ENCODE data around the gene ERBB4. TPM values are rescaled to one million over a fixed set of nuclear protein-coding genes. Genes with fewer than 3 reads are reported as not detected.

The ERBB4 gene
- total RNA-seq, 4 donors from 2014 or later: 0.16 to 12.7 (median 0.27) TPM; not detected in 1

GRCh38 chr2:211946960-211947359 is 591.6 kb downstream of the ERBB4 start:
- 0% methylated on average over 1 of the region's 1 CpG for WGBS, 2 donors (ENCODE audit: low coverage in 1 of 2)
- intact Hi-C loops (cut with DNase I; ENCODE audit: low total_unique reads): no loop called here
- TF ChIP-seq EP300 (IDR thresholded peaks at IDR 0.05; ENCODE audit: low read depth): no peak
- TF ChIP-seq POLR2AphosphoS5 (IDR thresholded peaks at IDR 0.05): no peak
- TF ChIP-seq, protein P1, sequence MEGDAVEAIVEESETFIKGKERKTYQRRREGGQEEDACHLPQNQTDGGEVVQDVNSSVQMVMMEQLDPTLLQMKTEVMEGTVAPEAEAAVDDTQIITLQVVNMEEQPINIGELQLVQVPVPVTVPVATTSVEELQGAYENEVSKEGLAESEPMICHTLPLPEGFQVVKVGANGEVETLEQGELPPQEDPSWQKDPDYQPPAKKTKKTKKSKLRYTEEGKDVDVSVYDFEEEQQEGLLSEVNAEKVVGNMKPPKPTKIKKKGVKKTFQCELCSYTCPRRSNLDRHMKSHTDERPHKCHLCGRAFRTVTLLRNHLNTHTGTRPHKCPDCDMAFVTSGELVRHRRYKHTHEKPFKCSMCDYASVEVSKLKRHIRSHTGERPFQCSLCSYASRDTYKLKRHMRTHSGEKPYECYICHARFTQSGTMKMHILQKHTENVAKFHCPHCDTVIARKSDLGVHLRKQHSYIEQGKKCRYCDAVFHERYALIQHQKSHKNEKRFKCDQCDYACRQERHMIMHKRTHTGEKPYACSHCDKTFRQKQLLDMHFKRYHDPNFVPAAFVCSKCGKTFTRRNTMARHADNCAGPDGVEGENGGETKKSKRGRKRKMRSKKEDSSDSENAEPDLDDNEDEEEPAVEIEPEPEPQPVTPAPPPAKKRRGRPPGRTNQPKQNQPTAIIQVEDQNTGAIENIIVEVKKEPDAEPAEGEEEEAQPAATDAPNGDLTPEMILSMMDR (IDR thresholded peaks at IDR 0.05): no peak
- TF ChIP-seq POLR2A (IDR thresholded peaks at IDR 0.05): no peak
- Histone ChIP-seq H3K4me3 (no peak overlapping the region), H3K36me3 (no peaks in the 10 kb centered on the region), H3K27me3 (no peaks in the 10 kb centered on the region), H3K4me1 (no peaks in the 10 kb centered on the region), H3K27ac (no peak overlapping the region), H3K9me3 (no peaks in the 10 kb centered on the region)
- DNase-seq: no peak
- in situ Hi-C loops (cut with MboI; ENCODE audit: low pct_ligation_motif_present in 1 of 4, low pct_unique_long_range_greater_than_20kb in 1 of 4, low sequenced_read_pairs in 3 of 4): no loop called here

DNA sequence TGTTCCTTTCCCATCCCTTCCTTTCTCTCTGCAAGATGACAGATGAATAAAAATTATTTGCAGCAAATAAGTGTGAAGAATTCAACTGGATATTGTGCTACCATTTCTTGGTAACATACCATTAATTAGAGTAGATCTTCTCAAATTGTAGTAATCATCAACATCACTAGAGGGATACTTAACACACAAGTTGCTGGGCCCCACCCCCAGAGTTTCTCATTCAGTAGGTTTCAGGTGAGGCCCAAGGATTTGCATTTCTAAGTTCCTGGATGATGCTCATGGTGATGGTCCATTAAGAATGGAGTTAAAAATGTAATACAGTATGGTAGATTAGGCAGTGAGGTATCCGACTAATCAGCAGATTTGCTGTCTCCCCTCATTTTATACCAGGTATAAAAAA is 594.0 kb downstream of the ERBB4 start:
- Histone ChIP-seq H3K4me3 (no peak overlapping the region), H3K9me3 (no peaks in the 10 kb centered on the region), H3K27me3 (no peaks in the 10 kb centered on the region), H3K27ac (no peak overlapping the region), H3K36me3 (no peaks in the 10 kb centered on the region), H3K4me1 (no peaks in the 10 kb centered on the region)
- 91 to 93% methylated on average over 1 of the region's 1 CpG for WGBS, 2 donors (ENCODE audit: low coverage in 1 of 2)
- DNase-seq: no peak
- intact Hi-C loops (cut with DNase I; ENCODE audit: low total_unique reads) (no loop called here), in situ Hi-C loops (cut with MboI; ENCODE audit: low pct_ligation_motif_present in 1 of 4, low pct_unique_long_range_greater_than_20kb in 1 of 4, low sequenced_read_pairs in 3 of 4) (no loop called here)
- TF ChIP-seq, protein P1 (IDR thresholded peaks at IDR 0.05): no peak
- no peak for TF ChIP-seq POLR2A (IDR thresholded peaks at IDR 0.05)

GRCh38 chr2:211942153-211942552 is 596.4 kb downstream of the ERBB4 start:
- in situ Hi-C loops (cut with MboI; ENCODE audit: low pct_ligation_motif_present in 1 of 4, low pct_unique_long_range_greater_than_20kb in 1 of 4, low sequenced_read_pairs in 3 of 4): no loop called here
- DNase-seq: no peak
- H3K9me3 ChIP-seq: no peaks in the 10 kb centered on the region
- TF ChIP-seq POLR2A (IDR thresholded peaks at IDR 0.05) (no peak), POLR2AphosphoS5 (IDR thresholded peaks at IDR 0.05) (no peak), EP300 (IDR thresholded peaks at IDR 0.05; ENCODE audit: low read depth) (no peak)
- TF ChIP-seq, protein P1 (IDR thresholded peaks at IDR 0.05): no peak
- H3K36me3 ChIP-seq: no peaks in the 10 kb centered on the region
- WGBS, 2 donors (ENCODE audit: low coverage in 1 of 2): 73 to 75% methylated on average over 2 of the region's 2 CpGs
- intact Hi-C loops (cut with DNase I; ENCODE audit: low total_unique reads): no loop called here
- H3K4me1 ChIP-seq: no peaks in the 10 kb centered on the region
- no peak overlapping the region for H3K27ac ChIP-seq
- H3K4me3 ChIP-seq: no peak overlapping the region
- no peaks in the 10 kb centered on the region for H3K27me3 ChIP-seq

DNA sequence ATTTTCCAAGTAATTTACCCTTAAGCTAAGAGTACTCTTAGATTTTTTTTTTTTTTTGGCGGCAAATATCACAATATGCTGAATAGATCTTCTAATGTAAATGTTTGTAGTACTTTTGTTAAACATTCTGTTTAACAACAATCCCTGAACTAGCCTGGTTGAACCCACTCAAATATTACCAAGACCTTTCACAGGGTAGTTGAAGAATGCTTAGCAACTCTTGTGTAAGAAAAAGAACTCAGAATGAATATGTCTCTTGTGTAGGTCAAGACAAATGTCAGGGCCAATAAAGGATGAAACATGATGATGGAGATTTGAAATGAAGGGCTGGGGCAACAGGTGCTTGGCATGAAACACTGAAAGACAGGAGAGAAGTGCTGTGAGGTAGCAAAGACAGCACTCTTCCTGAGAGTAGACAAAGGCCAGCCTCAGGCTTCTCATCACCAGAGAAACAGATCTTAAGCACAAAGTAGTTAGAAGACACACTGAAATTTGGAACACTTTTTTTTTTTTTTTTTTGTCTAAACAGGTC is 597.3 kb downstream of the ERBB4 start:
- Histone ChIP-seq H3K4me1 (no peaks in the 10 kb centered on the region), H3K27me3 (no peaks in the 10 kb centered on the region), H3K4me3 (no peak overlapping the region), H3K9me3 (no peaks in the 10 kb centered on the region), H3K36me3 (no peaks in the 10 kb centered on the region), H3K27ac (no peak overlapping the region)
- in situ Hi-C loops (cut with MboI; ENCODE audit: low pct_ligation_motif_present in 1 of 4, low pct_unique_long_range_greater_than_20kb in 1 of 4, low sequenced_read_pairs in 3 of 4): no loop called here
- DNase-seq: no peak
- TF ChIP-seq EP300 (IDR thresholded peaks at IDR 0.05; ENCODE audit: low read depth) (no peak), POLR2A (IDR thresholded peaks at IDR 0.05) (no peak), POLR2AphosphoS5 (IDR thresholded peaks at IDR 0.05) (no peak)
- TF ChIP-seq, protein P1 (IDR thresholded peaks at IDR 0.05): no peak
- 63 to 64% methylated on average over 1 of the region's 1 CpG for WGBS, 2 donors (ENCODE audit: low coverage in 1 of 2)
- intact Hi-C loops (cut with DNase I; ENCODE audit: low total_unique reads): no loop called here

Data from transverse colon (tissue), 4 donors.